B cell (primary cell): ENCODE measurements around the gene COL3A1.

Experiments used
- CTCF ChIP-seq: fragments of 200-600 bp; IDR thresholded peaks from one replicate; pipeline ENCODE4 v1.8.0; 2022; ENCODE audit warnings: antibody characterized with exemption, mild to moderate bottlenecking
- EZH2 ChIP-seq: IDR thresholded peaks from 2 replicates; pipeline ENCODE4 v1.6.1; 2012; ENCODE audit warnings: borderline replicate concordance, low read depth, mild to moderate bottlenecking, moderate library complexity, low read length; ENCODE audit not compliant: insufficient read depth, poor library complexity, severe bottlenecking

- TF ChIP-seq EZH2 (no peak), CTCF (no peak)
Measured at GRCh38 chr2:188986839-188987238, 12.7 kb downstream of the COL3A1 start.
